ENCODE results near the gene OOEP.

The OOEP gene

DNA sequence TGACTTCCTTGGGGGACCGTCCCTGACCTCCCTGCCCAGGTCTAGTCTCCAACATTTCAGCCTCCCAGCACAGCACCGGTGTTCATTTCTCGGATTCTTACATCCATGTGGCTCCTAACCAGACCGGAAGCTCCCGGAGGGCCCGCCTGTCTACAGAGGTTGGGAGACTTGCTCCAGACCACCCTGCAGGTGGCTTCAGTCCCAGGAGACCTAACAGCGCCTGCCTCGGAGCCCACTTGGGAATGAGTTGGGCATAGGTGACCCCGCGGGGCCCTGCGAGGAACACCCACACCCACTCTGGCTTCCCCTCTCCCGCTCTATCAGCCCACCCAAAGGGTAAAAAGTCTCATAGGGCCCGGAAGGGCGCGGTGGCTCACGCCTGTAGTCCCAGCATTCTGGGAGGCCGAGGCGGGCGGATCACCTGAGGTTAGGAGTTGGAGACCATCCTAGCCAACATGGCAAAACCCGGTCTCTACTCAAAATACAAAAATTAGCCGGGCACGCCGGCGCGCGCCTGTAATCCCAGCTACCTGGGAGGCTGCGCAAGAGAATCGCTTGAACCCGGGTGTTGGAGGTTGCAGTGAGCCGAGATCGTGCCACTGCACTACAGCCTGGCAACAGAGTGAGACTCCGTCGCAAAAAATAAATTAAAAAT is 21.0 kb downstream of the OOEP start:
- Histone ChIP-seq H3K27me3 (replicated peaks; ENCODE audit: control insufficient read depth, insufficient read depth, low read length, poor library complexity, severe bottlenecking) (peaks cover 13% of the 10 kb centered on the region), H3K9me3 (ENCODE audit: control insufficient read depth, low read length) (no peaks in the 10 kb centered on the region), H3K4me3 (ENCODE audit: insufficient read depth, low read depth, low read length, poor library complexity, severe bottlenecking) (no peak overlapping the region), H3K27ac (ENCODE audit: insufficient read depth, low read length, poor library complexity, severe bottlenecking) (no peak overlapping the region), H3K4me1 (ENCODE audit: control insufficient read depth, insufficient read depth, low read length, poor library complexity, severe bottlenecking) (no peaks in the 10 kb centered on the region), H3K36me3 (ENCODE audit: control insufficient read depth, insufficient read depth, low read length) (no peaks in the 10 kb centered on the region)
- DNase-seq: no peak

DNA sequence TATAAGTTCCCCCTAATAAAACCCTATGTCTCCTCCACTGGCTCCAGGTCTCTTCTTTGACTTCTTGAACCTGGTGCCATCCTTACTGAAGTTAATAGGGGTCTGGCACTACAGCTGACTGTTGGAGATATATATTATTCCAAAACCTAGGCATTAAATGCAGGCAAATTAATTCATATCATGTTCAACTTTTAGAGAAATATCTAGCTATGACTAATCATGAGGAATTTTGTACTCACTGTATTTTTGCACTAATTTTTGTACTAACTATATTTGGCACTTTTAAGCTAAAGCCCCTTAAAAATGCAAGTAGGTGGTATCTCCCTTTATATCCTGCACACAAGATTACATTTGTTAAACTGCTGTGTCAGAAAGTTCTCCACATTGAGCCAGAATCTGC is 26.5 kb downstream of the OOEP start:
- no peaks in the 10 kb centered on the region for H3K9me3 ChIP-seq (ENCODE audit: control insufficient read depth, low read length)
- H3K27me3 ChIP-seq (replicated peaks; ENCODE audit: control insufficient read depth, insufficient read depth, low read length, poor library complexity, severe bottlenecking): no peaks in the 10 kb centered on the region
- H3K4me3 ChIP-seq (ENCODE audit: insufficient read depth, low read depth, low read length, poor library complexity, severe bottlenecking): no peak overlapping the region
- DNase-seq: no peak
- no peak overlapping the region for H3K27ac ChIP-seq (ENCODE audit: insufficient read depth, low read length, poor library complexity, severe bottlenecking)
- H3K36me3 ChIP-seq (ENCODE audit: control insufficient read depth, insufficient read depth, low read length): no peaks in the 10 kb centered on the region
- H3K4me1 ChIP-seq (ENCODE audit: control insufficient read depth, insufficient read depth, low read length, poor library complexity, severe bottlenecking): no peaks in the 10 kb centered on the region

GRCh38 chr6:73342174-73342573 is 27.5 kb downstream of the OOEP start:
- H3K9me3 ChIP-seq (ENCODE audit: control insufficient read depth, low read length): no peaks in the 10 kb centered on the region
- no peak overlapping the region for H3K4me3 ChIP-seq (ENCODE audit: insufficient read depth, low read depth, low read length, poor library complexity, severe bottlenecking)
- DNase-seq: no peak
- no peak overlapping the region for H3K27ac ChIP-seq (ENCODE audit: insufficient read depth, low read length, poor library complexity, severe bottlenecking)
- H3K4me1 ChIP-seq (ENCODE audit: control insufficient read depth, insufficient read depth, low read length, poor library complexity, severe bottlenecking): no peaks in the 10 kb centered on the region
- H3K27me3 ChIP-seq (replicated peaks; ENCODE audit: control insufficient read depth, insufficient read depth, low read length, poor library complexity, severe bottlenecking): no peaks in the 10 kb centered on the region
- H3K36me3 ChIP-seq (ENCODE audit: control insufficient read depth, insufficient read depth, low read length): no peaks in the 10 kb centered on the region

- H3K27ac ChIP-seq (ENCODE audit: insufficient read depth, low read length, poor library complexity, severe bottlenecking): no peak overlapping the region
- no peaks in the 10 kb centered on the region for H3K9me3 ChIP-seq (ENCODE audit: control insufficient read depth, low read length)
- H3K4me1 ChIP-seq (ENCODE audit: control insufficient read depth, insufficient read depth, low read length, poor library complexity, severe bottlenecking): no peaks in the 10 kb centered on the region
- DNase-seq: no peak
- no peaks in the 10 kb centered on the region for H3K27me3 ChIP-seq (replicated peaks; ENCODE audit: control insufficient read depth, insufficient read depth, low read length, poor library complexity, severe bottlenecking)
- no peaks in the 10 kb centered on the region for H3K36me3 ChIP-seq (ENCODE audit: control insufficient read depth, insufficient read depth, low read length)
- H3K4me3 ChIP-seq (ENCODE audit: insufficient read depth, low read depth, low read length, poor library complexity, severe bottlenecking): no peak overlapping the region
Measured at GRCh38 chr6:73341335-73341734, 28.4 kb downstream of the OOEP start.

- DNase-seq: no peak
- Histone ChIP-seq H3K4me1 (ENCODE audit: control insufficient read depth, insufficient read depth, low read length, poor library complexity, severe bottlenecking) (no peaks in the 10 kb centered on the region), H3K27me3 (replicated peaks; ENCODE audit: control insufficient read depth, insufficient read depth, low read length, poor library complexity, severe bottlenecking) (no peaks in the 10 kb centered on the region), H3K36me3 (ENCODE audit: control insufficient read depth, insufficient read depth, low read length) (no peaks in the 10 kb centered on the region), H3K9me3 (ENCODE audit: control insufficient read depth, low read length) (no peaks in the 10 kb centered on the region), H3K27ac (ENCODE audit: insufficient read depth, low read length, poor library complexity, severe bottlenecking) (no peak overlapping the region), H3K4me3 (ENCODE audit: insufficient read depth, low read depth, low read length, poor library complexity, severe bottlenecking) (no peak overlapping the region)
Measured at GRCh38 chr6:73340048-73340447, 29.6 kb downstream of the OOEP start.

DNA sequence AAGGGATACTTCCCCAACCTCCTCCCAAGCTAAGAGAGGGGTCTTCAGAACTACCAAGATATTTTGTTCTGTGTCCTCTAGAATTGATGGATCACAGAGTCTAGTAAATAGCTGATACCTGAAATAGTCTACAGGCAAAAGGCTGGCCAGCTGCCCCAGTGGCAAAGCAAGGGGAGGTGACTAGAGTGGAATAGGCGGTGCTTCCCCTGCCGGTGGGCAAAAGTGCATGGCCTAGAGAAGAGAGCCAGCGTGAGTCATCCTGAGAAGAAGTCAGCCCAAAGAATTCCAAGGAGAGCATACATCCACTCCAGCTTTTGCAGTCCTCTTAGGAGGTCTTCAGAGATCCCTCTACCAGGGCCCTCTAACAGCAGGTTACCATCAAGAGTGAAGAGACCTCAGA is 30.4 kb downstream of the OOEP start:
- Histone ChIP-seq H3K27me3 (replicated peaks; ENCODE audit: control insufficient read depth, insufficient read depth, low read length, poor library complexity, severe bottlenecking) (no peaks in the 10 kb centered on the region), H3K9me3 (ENCODE audit: control insufficient read depth, low read length) (no peaks in the 10 kb centered on the region), H3K4me3 (ENCODE audit: insufficient read depth, low read depth, low read length, poor library complexity, severe bottlenecking) (no peak overlapping the region), H3K36me3 (ENCODE audit: control insufficient read depth, insufficient read depth, low read length) (no peaks in the 10 kb centered on the region), H3K27ac (ENCODE audit: insufficient read depth, low read length, poor library complexity, severe bottlenecking) (no peak overlapping the region), H3K4me1 (ENCODE audit: control insufficient read depth, insufficient read depth, low read length, poor library complexity, severe bottlenecking) (no peaks in the 10 kb centered on the region)
- DNase-seq: no peak

DNA sequence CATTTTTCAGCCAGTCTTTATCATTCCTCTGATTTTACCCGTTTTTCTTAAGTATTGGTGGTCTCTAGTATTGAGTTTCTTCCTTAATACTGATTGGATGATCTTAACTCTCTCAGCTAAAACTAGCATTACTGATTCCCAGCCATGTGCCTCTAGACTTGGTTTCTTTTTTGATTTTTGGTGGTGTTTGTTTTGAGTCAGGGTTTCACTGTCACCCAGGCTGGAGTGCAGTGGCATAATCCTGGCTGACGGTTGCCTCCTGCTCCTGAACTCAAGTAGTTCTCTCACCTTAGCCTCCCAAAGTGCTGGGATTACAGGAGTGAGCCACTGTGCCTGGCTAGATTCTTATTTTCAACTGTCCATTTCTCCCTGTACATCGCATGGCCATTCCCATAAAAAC is 40.5 kb downstream of the OOEP start:
- no peak for DNase-seq
- H3K4me1 ChIP-seq (ENCODE audit: control insufficient read depth, insufficient read depth, low read length, poor library complexity, severe bottlenecking): no peaks in the 10 kb centered on the region
- H3K36me3 ChIP-seq (ENCODE audit: control insufficient read depth, insufficient read depth, low read length): no peaks in the 10 kb centered on the region
- H3K4me3 ChIP-seq (ENCODE audit: insufficient read depth, low read depth, low read length, poor library complexity, severe bottlenecking): no peak overlapping the region
- H3K9me3 ChIP-seq (ENCODE audit: control insufficient read depth, low read length): no peaks in the 10 kb centered on the region
- no peak overlapping the region for H3K27ac ChIP-seq (ENCODE audit: insufficient read depth, low read length, poor library complexity, severe bottlenecking)
- no peaks in the 10 kb centered on the region for H3K27me3 ChIP-seq (replicated peaks; ENCODE audit: control insufficient read depth, insufficient read depth, low read length, poor library complexity, severe bottlenecking)

GRCh38 chr6:73328790-73329189 is 40.9 kb downstream of the OOEP start:
- H3K4me1 ChIP-seq (ENCODE audit: control insufficient read depth, insufficient read depth, low read length, poor library complexity, severe bottlenecking): no peaks in the 10 kb centered on the region
- H3K27ac ChIP-seq (ENCODE audit: insufficient read depth, low read length, poor library complexity, severe bottlenecking): no peak overlapping the region
- no peaks in the 10 kb centered on the region for H3K9me3 ChIP-seq (ENCODE audit: control insufficient read depth, low read length)
- DNase-seq: no peak
- no peaks in the 10 kb centered on the region for H3K27me3 ChIP-seq (replicated peaks; ENCODE audit: control insufficient read depth, insufficient read depth, low read length, poor library complexity, severe bottlenecking)
- H3K4me3 ChIP-seq (ENCODE audit: insufficient read depth, low read depth, low read length, poor library complexity, severe bottlenecking): no peak overlapping the region
- no peaks in the 10 kb centered on the region for H3K36me3 ChIP-seq (ENCODE audit: control insufficient read depth, insufficient read depth, low read length)

GRCh38 chr6:73325656-73326055 is 44.0 kb downstream of the OOEP start:
- H3K9me3 ChIP-seq (ENCODE audit: control insufficient read depth, low read length): no peaks in the 10 kb centered on the region
- H3K4me3 ChIP-seq (ENCODE audit: insufficient read depth, low read depth, low read length, poor library complexity, severe bottlenecking): no peak overlapping the region
- H3K4me1 ChIP-seq (ENCODE audit: control insufficient read depth, insufficient read depth, low read length, poor library complexity, severe bottlenecking): no peaks in the 10 kb centered on the region
- no peak overlapping the region for H3K27ac ChIP-seq (ENCODE audit: insufficient read depth, low read length, poor library complexity, severe bottlenecking)
- H3K36me3 ChIP-seq (ENCODE audit: control insufficient read depth, insufficient read depth, low read length): no peaks in the 10 kb centered on the region
- no peak for DNase-seq
- H3K27me3 ChIP-seq (replicated peaks; ENCODE audit: control insufficient read depth, insufficient read depth, low read length, poor library complexity, severe bottlenecking): no peaks in the 10 kb centered on the region

DNA sequence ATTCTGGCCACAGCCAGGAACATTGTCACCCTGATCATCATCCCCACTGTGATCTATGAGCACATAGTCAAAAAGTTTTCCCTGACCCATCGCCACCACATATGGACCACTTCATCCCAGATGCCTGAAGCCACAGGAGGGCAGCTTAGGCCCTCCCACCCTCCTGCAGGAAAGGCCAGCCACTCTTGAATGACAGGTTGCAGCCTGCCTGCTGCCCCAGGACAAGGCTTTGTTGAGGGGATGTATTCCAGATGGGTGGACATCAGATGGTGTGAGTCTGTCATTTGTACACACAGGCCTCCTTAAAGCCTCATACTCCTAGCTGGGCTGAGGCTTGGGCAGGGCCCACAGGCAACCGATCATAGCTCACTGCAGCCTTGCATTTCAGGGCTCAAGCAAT is 46.4 kb downstream of the OOEP start:
- H3K4me3 ChIP-seq (ENCODE audit: insufficient read depth, low read depth, low read length, poor library complexity, severe bottlenecking): no peak overlapping the region
- no peak for DNase-seq
- no peaks in the 10 kb centered on the region for H3K4me1 ChIP-seq (ENCODE audit: control insufficient read depth, insufficient read depth, low read length, poor library complexity, severe bottlenecking)
- H3K36me3 ChIP-seq (ENCODE audit: control insufficient read depth, insufficient read depth, low read length): no peaks in the 10 kb centered on the region
- no peaks in the 10 kb centered on the region for H3K9me3 ChIP-seq (ENCODE audit: control insufficient read depth, low read length)
- no peak overlapping the region for H3K27ac ChIP-seq (ENCODE audit: insufficient read depth, low read length, poor library complexity, severe bottlenecking)
- no peaks in the 10 kb centered on the region for H3K27me3 ChIP-seq (replicated peaks; ENCODE audit: control insufficient read depth, insufficient read depth, low read length, poor library complexity, severe bottlenecking)
